Raji (cell line): ENCODE data around the gene SYTL1.

Experiments used
- POLR2A ChIP-seq: IDR thresholded peaks from 2 replicates; pipeline ENCODE4 v1.6.1; 2011; ENCODE audit warnings: low read depth, low read length, control low read depth; ENCODE audit not compliant: insufficient read depth

The SYTL1 gene

GRCh38 chr1:27333717-27334279 is 8.0 kb upstream of the SYTL1 start:
- no peak for TF ChIP-seq POLR2A

GRCh38 chr1:27335506-27336422 is 6.1 kb upstream of the SYTL1 start:
- no peak for TF ChIP-seq POLR2A

DNA sequence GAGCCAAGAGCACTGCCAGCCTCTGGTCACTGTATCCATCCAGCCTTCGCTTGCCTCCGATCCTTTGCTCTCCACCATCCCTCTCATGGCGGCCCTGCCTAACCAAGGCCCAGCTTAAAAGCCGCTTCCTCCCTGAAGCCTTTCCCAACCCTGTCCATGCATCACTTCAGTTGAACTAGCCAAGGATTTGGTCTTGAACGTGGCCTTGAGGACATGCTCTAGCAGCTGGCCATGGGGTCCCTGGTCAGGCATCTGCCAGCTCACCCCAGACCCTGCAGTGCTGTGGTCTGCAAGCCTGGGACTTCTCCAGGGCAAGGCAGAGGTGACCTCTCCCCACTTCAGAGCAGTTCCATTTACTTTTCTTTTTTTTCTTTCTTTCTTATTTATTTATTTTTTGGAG is 5.1 kb upstream of the SYTL1 start:
- no peak for TF ChIP-seq POLR2A

DNA sequence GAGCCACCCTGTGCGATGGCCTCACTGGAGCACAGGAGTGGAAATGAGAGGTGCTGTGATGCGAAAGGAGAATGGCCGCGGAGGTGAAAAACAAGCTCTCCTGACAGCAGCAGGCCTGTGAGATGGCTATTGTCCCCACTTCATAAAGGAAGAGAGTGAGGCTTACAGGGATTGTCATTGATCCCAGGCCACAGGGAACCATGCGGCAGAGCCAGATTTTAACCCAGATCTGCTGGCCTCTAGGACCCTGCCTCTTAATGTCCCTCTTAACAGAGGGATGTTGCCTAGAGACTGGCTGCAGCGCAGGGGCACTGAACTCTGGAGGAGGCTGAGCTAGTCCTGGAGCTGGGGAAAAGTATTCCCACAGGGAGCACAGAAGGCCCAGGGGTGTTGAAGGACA is 3.1 kb upstream of the SYTL1 start:
- no peak for TF ChIP-seq POLR2A

- TF ChIP-seq POLR2A, result no peak
Observed at GRCh38 chr1:27339213-27339612, 2.6 kb upstream of the SYTL1 start.

DNA sequence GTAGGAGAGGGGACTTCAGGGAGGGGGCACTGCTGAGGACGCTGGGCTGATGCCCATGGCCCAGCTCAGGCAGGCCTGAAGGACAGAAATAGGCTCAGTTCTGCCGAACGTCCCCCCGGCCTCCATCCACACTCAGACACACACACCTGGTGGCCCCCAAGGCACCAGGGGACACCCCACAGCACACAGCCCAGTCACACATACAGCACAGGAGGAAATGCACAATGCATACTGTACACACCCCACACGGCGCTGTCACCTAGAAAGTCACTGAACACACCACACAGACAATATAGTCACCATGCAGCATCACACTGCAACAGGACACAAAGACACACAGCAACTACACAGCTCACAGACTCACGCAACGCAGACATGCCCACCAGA is 562 bp downstream of the SYTL1 start:
- no peak for TF ChIP-seq POLR2A

DNA sequence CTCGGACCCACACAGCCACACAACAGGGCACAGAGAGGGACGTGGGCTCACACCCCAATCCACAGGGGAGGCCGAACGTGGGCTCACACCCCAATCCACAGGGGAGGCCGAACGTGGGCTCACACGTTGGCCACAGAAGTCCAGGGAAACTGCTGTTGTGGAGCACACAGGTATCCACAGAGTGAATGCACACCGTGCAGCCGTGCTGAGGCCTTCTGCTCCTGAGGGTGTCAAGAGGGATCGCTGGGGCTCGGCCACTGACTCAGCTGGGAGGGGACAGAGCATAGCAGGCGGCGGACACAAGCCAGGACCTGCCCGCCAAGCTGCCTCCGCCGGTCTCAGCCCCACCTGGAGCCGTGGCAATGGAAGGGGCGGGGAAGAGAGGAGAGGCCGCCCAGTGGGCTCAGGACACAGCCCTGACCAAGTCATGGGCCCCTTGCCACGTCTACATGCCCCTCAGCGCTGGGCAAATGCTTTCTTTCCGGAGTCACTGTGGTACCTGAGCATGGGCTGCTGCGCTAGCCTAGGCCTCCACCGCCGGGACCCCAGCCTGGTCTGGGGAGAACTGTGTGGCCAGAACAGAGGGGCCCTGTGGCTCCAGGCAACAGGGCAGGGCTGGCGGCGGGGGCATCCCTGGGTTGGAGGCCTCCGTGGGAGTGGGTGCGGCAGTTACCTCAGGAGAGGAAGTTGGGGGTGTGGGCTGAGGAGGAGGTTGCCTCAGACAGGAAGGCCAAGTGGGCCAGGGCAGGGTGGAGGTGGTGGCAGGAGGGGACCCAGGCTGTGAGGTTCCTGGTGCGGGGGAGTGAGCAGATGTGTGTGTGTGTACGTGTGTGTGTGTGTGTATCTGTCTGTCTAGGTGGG is 1.2 kb downstream of the SYTL1 start:
- TF ChIP-seq POLR2A, result peak; percentile 66

- no peak for TF ChIP-seq POLR2A
Observed at GRCh38 chr1:27343639-27344025, 1.8 kb downstream of the SYTL1 start.

DNA sequence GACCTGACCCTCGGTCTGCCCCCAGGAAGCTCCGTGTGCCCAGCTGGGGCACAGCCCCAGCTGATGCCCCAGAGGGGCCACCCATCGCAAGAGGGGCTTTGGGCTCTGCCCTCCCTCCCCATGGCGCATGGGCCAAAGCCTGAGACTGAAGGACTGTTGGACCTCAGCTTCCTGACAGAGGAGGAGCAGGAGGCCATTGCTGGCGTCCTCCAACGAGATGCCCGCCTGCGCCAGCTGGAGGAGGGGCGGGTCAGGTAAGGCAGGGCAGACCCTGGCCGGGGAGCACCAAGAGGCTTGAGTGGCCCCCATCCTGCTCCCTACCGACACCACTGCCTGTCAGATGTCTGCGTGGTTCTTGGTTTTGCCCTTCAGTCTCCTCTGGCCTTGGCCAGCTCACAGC is 3.5 kb downstream of the SYTL1 start:
- no peak for TF ChIP-seq POLR2A

DNA sequence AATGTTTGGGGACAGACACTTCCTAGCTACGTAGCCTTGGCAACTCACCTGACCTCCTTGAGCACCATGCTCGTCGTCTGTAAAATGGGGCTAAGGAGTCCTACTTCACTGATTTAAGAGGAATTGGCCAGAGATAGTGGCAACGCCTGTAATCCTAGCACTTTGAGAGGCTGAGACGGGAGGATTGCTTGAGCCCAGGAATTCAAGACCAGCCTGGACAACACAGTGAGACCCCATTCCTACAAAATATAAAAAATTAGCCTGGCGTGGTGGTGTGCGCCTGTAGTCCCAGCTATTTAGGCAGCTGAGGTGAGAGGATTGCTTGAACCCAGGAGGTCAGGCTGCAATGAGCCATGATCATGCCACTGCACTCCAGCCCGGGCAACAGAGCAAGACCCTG is 4.5 kb downstream of the SYTL1 start:
- no peak for TF ChIP-seq POLR2A

GRCh38 chr1:27346991-27347624 is 5.3 kb downstream of the SYTL1 start:
- TF ChIP-seq POLR2A, result no peak

DNA sequence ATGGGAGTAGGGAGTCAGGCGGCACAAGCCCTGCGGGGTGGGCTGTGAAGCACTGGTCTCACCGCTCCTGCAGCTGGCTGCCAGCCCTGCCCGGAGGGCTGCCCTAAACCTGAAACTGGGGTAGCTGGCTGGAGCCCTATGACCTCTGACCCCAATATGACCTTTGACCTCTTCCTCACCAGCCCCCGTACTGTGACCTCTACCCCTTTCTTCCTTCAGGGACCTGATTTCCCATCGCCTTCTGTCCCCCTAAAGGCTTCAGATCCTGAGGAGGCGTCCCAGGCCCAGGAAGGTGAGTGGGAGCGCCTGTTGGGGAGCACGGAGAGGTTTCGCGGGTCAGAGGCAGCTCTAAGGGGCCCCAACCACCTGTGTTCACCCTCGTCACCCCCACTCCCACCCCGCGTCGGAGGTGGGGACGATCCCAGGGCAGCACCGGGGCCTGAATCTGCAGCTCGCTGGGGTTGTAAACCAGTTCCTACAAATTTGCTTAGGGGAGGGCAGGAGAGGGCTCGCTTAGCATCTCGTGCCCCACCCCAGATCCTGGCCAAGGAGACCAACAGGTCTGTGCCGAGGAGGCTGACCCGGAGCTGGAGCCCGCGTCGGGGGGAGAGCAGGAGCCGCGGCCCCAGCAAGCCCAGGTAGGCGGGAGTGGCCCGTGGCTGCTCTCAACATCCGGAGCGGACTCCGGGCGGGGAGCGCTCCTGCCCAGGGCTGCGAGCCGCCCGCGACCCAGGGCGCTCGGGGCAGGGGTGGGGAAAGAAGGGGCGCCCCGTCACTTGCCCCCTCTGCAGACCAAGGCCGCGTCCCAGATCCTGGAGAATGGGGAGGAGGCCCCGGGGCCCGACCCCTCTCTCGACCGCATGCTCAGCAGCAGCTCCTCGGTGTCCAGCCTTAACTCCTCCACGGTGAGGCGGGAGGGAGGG is 7.3 kb downstream of the SYTL1 start:
- TF ChIP-seq POLR2A, result no peak

- no peak for TF ChIP-seq POLR2A
Observed at GRCh38 chr1:27349784-27350662, 8.2 kb downstream of the SYTL1 start.
